GM21529 (cell line): ENCODE results near the gene ZBTB20.
A peak's percentile ranks its signal among the peaks of the same experiment; 100 is the strongest.

ENCODE experiments used
- ATAC-seq: cut with Tn5 transposase; IDR thresholded peaks from one replicate; pipeline ENCODE4 v1.9.1; 2021; ENCODE audit not compliant: unreplicated experiment

ZBTB20 gene

GRCh38 chr3:114420072-114420471 is 727.0 kb downstream of the ZBTB20 start:
- ATAC-seq, result no peak

GRCh38 chr3:114418724-114419543 is 728.2 kb downstream of the ZBTB20 start:
- ATAC-seq, result peak; percentile 68

GRCh38 chr3:114418107-114418506 is 729.0 kb downstream of the ZBTB20 start:
- peak; percentile 84 for ATAC-seq

GRCh38 chr3:114417675-114418074 is 729.4 kb downstream of the ZBTB20 start:
- peak; percentile 21 for ATAC-seq

GRCh38 chr3:114417265-114417664 is 729.8 kb downstream of the ZBTB20 start:
- ATAC-seq, result no peak

- peak; percentile 72 for ATAC-seq
These were observed 735.0 kb downstream of the ZBTB20 start for GRCh38 chr3:114411811-114412803.

- ATAC-seq, result no peak
These were observed 735.9 kb downstream of the ZBTB20 start for GRCh38 chr3:114411190-114411668.

GRCh38 chr3:114408736-114409670 is 738.1 kb downstream of the ZBTB20 start:
- ATAC-seq, result no peak

- ATAC-seq, result no peak
These were observed 740.2 kb downstream of the ZBTB20 start for GRCh38 chr3:114406922-114407321.

GRCh38 chr3:114406286-114406685 is 740.8 kb downstream of the ZBTB20 start:
- ATAC-seq, result no peak

- peak; percentile 85 for ATAC-seq
These were observed 741.7 kb downstream of the ZBTB20 start for GRCh38 chr3:114405202-114405990.

GRCh38 chr3:114404590-114404989 is 742.5 kb downstream of the ZBTB20 start:
- ATAC-seq, result no peak

- ATAC-seq, result no peak
These were observed 744.2 kb downstream of the ZBTB20 start for GRCh38 chr3:114402838-114403237.

- ATAC-seq, result no peak
These were observed 745.7 kb downstream of the ZBTB20 start for GRCh38 chr3:114401346-114401745.

- no peak for ATAC-seq
These were observed 746.7 kb downstream of the ZBTB20 start for GRCh38 chr3:114400371-114400770.

GRCh38 chr3:114394551-114394950 is 752.5 kb downstream of the ZBTB20 start:
- ATAC-seq, result no peak

- no peak for ATAC-seq
These were observed 753.6 kb downstream of the ZBTB20 start for GRCh38 chr3:114393367-114394072.

GRCh38 chr3:114392831-114393230 is 754.3 kb downstream of the ZBTB20 start:
- no peak for ATAC-seq

GRCh38 chr3:114389156-114389555 is 757.9 kb downstream of the ZBTB20 start:
- no peak for ATAC-seq
